Measurements from ENCODE around the gene TRAPPC12.

DNA sequence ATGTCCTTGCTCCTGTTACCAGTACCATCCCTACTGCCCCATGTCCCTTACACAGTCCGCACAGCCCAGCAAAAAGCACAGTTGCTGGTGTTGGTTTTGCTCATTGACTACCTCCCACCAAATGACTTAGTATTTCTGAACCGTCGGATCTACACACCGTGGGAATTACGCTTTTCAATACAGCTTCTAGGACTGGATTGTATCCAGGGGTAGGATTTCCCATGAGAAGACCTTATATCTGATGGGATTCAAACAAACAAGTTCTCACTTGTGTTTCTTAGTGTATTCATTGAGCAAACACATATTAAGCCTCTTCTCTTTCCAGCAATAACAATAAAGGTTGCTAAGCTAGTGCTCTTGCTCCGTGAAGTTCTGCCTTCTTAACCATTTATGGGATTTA lies 25.8 kb downstream of the TRAPPC12 start:
- TF ChIP-seq POLR2A (IDR thresholded peaks at IDR 0.05), result no peak
- TF ChIP-seq, protein P1, sequence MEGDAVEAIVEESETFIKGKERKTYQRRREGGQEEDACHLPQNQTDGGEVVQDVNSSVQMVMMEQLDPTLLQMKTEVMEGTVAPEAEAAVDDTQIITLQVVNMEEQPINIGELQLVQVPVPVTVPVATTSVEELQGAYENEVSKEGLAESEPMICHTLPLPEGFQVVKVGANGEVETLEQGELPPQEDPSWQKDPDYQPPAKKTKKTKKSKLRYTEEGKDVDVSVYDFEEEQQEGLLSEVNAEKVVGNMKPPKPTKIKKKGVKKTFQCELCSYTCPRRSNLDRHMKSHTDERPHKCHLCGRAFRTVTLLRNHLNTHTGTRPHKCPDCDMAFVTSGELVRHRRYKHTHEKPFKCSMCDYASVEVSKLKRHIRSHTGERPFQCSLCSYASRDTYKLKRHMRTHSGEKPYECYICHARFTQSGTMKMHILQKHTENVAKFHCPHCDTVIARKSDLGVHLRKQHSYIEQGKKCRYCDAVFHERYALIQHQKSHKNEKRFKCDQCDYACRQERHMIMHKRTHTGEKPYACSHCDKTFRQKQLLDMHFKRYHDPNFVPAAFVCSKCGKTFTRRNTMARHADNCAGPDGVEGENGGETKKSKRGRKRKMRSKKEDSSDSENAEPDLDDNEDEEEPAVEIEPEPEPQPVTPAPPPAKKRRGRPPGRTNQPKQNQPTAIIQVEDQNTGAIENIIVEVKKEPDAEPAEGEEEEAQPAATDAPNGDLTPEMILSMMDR (IDR thresholded peaks at IDR 0.05 in 4 of 5, conservative IDR thresholded peaks at IDR 0.05 in 1 of 5), result no peak
